Measurements from ENCODE around the gene PER1.

GRCh38 chr17:8159032-8159400 is 6.8 kb upstream of the PER1 start:
- TF ChIP-seq CTCF (IDR thresholded peaks at IDR 0.05) (no peak), POLR2AphosphoS5 (IDR thresholded peaks at IDR 0.05) (no peak)
